ENCODE results near the gene CTNNBIP1. TPM values are rescaled to one million over a fixed set of nuclear protein-coding genes. Genes with fewer than 3 reads are reported as not detected.

CTNNBIP1 gene
- polyA plus RNA-seq, 1 of the 3 experiments (the other 2 are of a cell fraction): 57.6 TPM

DNA sequence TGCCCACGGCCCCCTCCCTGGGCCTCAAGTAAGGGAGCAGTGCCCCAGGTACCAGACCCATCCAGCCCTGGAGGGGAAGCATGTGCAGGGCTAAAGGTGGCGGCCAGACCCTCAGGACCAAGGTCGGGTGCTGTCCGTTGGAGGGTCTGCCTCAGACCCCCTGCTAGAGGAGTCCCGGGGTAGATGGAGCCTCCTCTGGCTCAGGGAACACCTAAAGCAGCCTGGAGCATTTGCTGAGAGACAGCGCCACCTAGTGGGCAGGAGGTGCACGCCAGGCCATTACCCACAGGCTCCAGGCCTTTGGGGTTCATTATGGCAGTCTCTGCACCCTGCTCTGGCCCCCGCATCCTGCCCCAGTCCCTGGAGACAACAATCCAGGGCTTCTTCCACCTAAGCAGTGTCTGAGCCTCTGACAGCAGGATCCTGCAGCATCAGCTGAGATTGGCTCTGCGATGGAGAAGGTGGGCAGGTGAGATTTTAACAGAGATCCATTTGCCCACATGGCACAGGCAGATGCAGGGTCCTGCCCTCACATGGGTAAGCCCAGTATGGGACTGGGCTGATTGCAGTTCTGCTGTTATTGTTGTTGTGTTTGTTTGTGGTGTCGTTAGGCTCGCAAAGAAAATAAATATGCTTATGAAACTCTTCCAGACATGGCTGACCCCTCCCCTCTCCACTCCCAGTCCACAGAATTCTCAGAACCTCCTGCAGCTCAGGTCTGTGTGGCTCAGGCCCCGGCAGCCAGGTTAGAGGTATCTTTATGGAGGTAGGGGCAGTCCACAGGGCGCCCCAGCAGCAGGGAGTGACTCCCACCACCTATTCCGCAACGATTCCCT is 42.4 kb downstream of the CTNNBIP1 start (continued):
- TF ChIP-seq, protein P1, sequence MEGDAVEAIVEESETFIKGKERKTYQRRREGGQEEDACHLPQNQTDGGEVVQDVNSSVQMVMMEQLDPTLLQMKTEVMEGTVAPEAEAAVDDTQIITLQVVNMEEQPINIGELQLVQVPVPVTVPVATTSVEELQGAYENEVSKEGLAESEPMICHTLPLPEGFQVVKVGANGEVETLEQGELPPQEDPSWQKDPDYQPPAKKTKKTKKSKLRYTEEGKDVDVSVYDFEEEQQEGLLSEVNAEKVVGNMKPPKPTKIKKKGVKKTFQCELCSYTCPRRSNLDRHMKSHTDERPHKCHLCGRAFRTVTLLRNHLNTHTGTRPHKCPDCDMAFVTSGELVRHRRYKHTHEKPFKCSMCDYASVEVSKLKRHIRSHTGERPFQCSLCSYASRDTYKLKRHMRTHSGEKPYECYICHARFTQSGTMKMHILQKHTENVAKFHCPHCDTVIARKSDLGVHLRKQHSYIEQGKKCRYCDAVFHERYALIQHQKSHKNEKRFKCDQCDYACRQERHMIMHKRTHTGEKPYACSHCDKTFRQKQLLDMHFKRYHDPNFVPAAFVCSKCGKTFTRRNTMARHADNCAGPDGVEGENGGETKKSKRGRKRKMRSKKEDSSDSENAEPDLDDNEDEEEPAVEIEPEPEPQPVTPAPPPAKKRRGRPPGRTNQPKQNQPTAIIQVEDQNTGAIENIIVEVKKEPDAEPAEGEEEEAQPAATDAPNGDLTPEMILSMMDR (IDR thresholded peaks at IDR 0.05): peak; percentile 94

DNA sequence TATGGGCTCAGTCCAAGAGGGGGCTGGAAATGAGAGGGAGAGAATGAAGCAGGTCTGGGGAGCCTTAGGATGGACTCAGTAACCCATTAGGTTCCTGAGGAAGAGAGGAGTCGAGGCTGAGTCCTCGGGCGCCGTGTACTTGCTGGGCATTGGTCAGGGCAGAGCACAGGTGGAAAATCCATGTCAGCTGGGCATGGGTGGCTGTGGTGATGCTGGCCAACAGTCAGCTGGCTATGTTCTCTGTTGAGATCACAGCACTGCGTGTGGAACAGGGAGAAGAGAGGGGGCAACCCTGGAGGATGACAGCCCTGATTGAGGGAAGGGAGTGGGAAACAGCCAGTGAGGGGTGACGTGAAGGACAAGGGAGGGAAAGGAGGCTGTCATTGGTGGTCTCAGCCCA is 43.2 kb downstream of the CTNNBIP1 start:
- Histone ChIP-seq H3K27me3 (ENCODE audit: insufficient read depth) (no peaks in the 10 kb centered on the region), H3K4me3 (ENCODE audit: low read depth in 2 of 2, low read length in 1 of 2) (no peak overlapping the region), H3K36me3 (replicated peaks in 1 of 2; ENCODE audit: control insufficient read depth in 1 of 2, insufficient read depth in 2 of 2, low read length in 1 of 2) (peaks cover 10 to 11% of the 10 kb centered on the region in 2 experiments), H3K9ac (no peak overlapping the region), H3F3A (replicated peaks; ENCODE audit: insufficient read depth) (no peaks in the 10 kb centered on the region), H3K27ac (ENCODE audit: low read depth in 2 of 2, low read length in 1 of 2) (no peak overlapping the region), H3K79me2 (ENCODE audit: insufficient read depth) (no peaks in the 10 kb centered on the region), H2AFZ (ENCODE audit: low read depth) (no peak overlapping the region), H3K9me2 (no peaks in the 10 kb centered on the region), H3K4me2 (no peak overlapping the region), H3K4me1 (ENCODE audit: control insufficient read depth in 1 of 2, insufficient read depth in 2 of 2, low read depth in 1 of 2, low read length in 1 of 2) (peaks cover 0 to 4% of the 10 kb centered on the region in 2 experiments; a peak in 1 of 4 replicates), H4K20me1 (ENCODE audit: insufficient read depth) (no peaks in the 10 kb centered on the region), H3K9me3 (no peaks in the 10 kb centered on the region)
- no peak for DNase-seq
- POLR2A ChIA-PET: no interaction called here
- TF ChIP-seq, protein P2, sequence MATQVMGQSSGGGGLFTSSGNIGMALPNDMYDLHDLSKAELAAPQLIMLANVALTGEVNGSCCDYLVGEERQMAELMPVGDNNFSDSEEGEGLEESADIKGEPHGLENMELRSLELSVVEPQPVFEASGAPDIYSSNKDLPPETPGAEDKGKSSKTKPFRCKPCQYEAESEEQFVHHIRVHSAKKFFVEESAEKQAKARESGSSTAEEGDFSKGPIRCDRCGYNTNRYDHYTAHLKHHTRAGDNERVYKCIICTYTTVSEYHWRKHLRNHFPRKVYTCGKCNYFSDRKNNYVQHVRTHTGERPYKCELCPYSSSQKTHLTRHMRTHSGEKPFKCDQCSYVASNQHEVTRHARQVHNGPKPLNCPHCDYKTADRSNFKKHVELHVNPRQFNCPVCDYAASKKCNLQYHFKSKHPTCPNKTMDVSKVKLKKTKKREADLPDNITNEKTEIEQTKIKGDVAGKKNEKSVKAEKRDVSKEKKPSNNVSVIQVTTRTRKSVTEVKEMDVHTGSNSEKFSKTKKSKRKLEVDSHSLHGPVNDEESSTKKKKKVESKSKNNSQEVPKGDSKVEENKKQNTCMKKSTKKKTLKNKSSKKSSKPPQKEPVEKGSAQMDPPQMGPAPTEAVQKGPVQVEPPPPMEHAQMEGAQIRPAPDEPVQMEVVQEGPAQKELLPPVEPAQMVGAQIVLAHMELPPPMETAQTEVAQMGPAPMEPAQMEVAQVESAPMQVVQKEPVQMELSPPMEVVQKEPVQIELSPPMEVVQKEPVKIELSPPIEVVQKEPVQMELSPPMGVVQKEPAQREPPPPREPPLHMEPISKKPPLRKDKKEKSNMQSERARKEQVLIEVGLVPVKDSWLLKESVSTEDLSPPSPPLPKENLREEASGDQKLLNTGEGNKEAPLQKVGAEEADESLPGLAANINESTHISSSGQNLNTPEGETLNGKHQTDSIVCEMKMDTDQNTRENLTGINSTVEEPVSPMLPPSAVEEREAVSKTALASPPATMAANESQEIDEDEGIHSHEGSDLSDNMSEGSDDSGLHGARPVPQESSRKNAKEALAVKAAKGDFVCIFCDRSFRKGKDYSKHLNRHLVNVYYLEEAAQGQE (IDR thresholded peaks at IDR 0.05; ENCODE audit: low read depth, low read length): no peak
- TF ChIP-seq, protein P3, sequence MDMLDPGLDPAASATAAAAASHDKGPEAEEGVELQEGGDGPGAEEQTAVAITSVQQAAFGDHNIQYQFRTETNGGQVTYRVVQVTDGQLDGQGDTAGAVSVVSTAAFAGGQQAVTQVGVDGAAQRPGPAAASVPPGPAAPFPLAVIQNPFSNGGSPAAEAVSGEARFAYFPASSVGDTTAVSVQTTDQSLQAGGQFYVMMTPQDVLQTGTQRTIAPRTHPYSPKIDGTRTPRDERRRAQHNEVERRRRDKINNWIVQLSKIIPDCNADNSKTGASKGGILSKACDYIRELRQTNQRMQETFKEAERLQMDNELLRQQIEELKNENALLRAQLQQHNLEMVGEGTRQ (IDR thresholded peaks at IDR 0.05; ENCODE audit: borderline replicate concordance, low read depth, low read length): no peak
- no peak for TF ChIP-seq CHD2 (IDR thresholded peaks at IDR 0.05; ENCODE audit: low read length, partially characterized antibody)
- TF ChIP-seq ELF1 (IDR thresholded peaks at IDR 0.05): no peak
- TF ChIP-seq NFIC (IDR thresholded peaks at IDR 0.05; ENCODE audit: borderline replicate concordance): no peak
- TF ChIP-seq TAF1 (IDR thresholded peaks at IDR 0.05; ENCODE audit: borderline replicate concordance, low read depth, low read length): no peak
- no peak for TF ChIP-seq RCOR1 (IDR thresholded peaks at IDR 0.05; ENCODE audit: low read length)
- no peak for TF ChIP-seq GABPA (IDR thresholded peaks at IDR 0.05; ENCODE audit: low read depth)
- TF ChIP-seq TEAD4 (IDR thresholded peaks at IDR 0.05; ENCODE audit: borderline replicate concordance, insufficient read depth): no peak
- no peak for TF ChIP-seq YY1 (IDR thresholded peaks at IDR 0.05; ENCODE audit: low read depth)
- TF ChIP-seq EZH2phosphoT487 (IDR thresholded peaks at IDR 0.05; ENCODE audit: borderline replicate concordance, low read depth): no peak
- no peak for TF ChIP-seq FOSL2 (IDR thresholded peaks at IDR 0.05; ENCODE audit: borderline replicate concordance, low read depth)
- no peak for TF ChIP-seq POLR2AphosphoS5 (IDR thresholded peaks at IDR 0.05; ENCODE audit: low read depth, low read length)
- WGBS (ENCODE audit: low lambda C conversion rate): 80% methylated on average over 6 of the region's 6 CpGs
- CTCF ChIA-PET: interaction anchor here (0.6 to 11.2 kb wide), 13 partner anchors 8 to 240 kb away, joined by 3 to 175 read pairs (median 4); no protein-coding TSS in a partner anchor

Data from SK-N-SH (cell line).